ENCODE data around the gene NEB. TPM values are rescaled to one million over a fixed set of nuclear protein-coding genes. Genes with fewer than 3 reads are reported as not detected.
"Not testable (repeated sequence)": the region's sequence is repeated elsewhere in the genome, so short reads cannot be mapped to it uniquely, and the experiment has no call there.

The NEB gene
- total RNA-seq, 4 donors from 2014 or later, result 0.60 to 7.0 (median 1.4) TPM

DNA sequence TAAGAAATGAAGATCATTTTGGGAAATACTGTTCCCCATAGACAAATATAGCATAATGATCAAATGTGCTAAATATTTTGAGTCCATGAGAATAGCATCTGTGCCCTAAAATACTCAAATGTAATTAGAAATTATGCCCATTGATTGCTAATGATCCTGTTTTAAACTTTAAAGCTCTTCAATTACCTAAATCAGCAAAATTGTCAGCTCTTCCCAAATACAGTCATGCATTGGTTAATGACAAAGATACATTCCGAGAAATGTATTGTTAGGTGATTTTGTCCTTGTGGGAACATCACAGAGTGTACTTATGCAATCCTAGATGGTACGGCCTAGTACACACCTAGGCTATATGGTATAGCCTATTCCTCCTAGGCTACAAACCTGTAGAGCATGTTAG, 89.7 kb downstream of the NEB start:
- no peak overlapping the region for H3K4me3 ChIP-seq
- H3K27me3 ChIP-seq, result no peaks in the 10 kb centered on the region
- no peaks in the 10 kb centered on the region for H3K4me1 ChIP-seq
- no peaks in the 10 kb centered on the region for H3K36me3 ChIP-seq
- no peak overlapping the region for H3K27ac ChIP-seq
- no peak for TF ChIP-seq POLR2AphosphoS5 (IDR thresholded peaks at IDR 0.05)
- TF ChIP-seq, protein P1, sequence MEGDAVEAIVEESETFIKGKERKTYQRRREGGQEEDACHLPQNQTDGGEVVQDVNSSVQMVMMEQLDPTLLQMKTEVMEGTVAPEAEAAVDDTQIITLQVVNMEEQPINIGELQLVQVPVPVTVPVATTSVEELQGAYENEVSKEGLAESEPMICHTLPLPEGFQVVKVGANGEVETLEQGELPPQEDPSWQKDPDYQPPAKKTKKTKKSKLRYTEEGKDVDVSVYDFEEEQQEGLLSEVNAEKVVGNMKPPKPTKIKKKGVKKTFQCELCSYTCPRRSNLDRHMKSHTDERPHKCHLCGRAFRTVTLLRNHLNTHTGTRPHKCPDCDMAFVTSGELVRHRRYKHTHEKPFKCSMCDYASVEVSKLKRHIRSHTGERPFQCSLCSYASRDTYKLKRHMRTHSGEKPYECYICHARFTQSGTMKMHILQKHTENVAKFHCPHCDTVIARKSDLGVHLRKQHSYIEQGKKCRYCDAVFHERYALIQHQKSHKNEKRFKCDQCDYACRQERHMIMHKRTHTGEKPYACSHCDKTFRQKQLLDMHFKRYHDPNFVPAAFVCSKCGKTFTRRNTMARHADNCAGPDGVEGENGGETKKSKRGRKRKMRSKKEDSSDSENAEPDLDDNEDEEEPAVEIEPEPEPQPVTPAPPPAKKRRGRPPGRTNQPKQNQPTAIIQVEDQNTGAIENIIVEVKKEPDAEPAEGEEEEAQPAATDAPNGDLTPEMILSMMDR (IDR thresholded peaks at IDR 0.05), result no peak
- no peak for TF ChIP-seq POLR2A (IDR thresholded peaks at IDR 0.05)
- no peak for TF ChIP-seq EP300 (IDR thresholded peaks at IDR 0.05; ENCODE audit: low read depth)
- no peak for DNase-seq
- intact Hi-C loops (cut with DNase I; ENCODE audit: low total_unique reads), result no loop called here
- H3K9me3 ChIP-seq, result no peaks in the 10 kb centered on the region
- in situ Hi-C loops (cut with MboI; ENCODE audit: low pct_ligation_motif_present in 1 of 4, low pct_unique_long_range_greater_than_20kb in 1 of 4, low sequenced_read_pairs in 3 of 4), result no loop called here
- 92 to 99% methylated on average over 2 of the region's 2 CpGs for WGBS, 2 donors (ENCODE audit: low coverage in 1 of 2)

DNA sequence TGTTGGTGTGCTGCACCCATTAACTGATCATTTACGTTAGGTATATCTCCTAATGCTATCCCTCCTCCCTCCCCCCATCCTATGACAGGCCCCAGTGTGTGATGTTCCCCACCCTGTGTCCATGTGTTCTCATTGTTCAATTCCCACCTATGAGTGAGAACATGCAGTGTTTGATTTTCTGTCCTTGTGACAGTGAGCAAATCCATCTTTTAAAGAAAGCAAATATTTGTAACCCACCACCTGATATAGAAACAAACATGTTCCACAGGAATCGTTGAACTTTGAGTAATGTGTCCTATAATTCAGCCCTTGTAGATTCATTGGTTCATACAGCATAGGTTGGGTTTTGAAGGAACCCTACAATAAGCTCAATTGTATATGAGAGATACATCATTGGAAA, 92.4 kb downstream of the NEB start:
- H3K4me3 ChIP-seq; H3K4me1 ChIP-seq; in situ Hi-C loops (cut with MboI; ENCODE audit: low pct_ligation_motif_present in 1 of 4, low pct_unique_long_range_greater_than_20kb in 1 of 4, low sequenced_read_pairs in 3 of 4); H3K27me3 ChIP-seq; DNase-seq; H3K9me3 ChIP-seq; intact Hi-C loops (cut with DNase I; ENCODE audit: low total_unique reads); H3K36me3 ChIP-seq; H3K27ac ChIP-seq: not testable (repeated sequence)
- WGBS, 2 donors (ENCODE audit: low coverage in 1 of 2), result 82 to 93% methylated on average over 2 of the region's 2 CpGs

DNA sequence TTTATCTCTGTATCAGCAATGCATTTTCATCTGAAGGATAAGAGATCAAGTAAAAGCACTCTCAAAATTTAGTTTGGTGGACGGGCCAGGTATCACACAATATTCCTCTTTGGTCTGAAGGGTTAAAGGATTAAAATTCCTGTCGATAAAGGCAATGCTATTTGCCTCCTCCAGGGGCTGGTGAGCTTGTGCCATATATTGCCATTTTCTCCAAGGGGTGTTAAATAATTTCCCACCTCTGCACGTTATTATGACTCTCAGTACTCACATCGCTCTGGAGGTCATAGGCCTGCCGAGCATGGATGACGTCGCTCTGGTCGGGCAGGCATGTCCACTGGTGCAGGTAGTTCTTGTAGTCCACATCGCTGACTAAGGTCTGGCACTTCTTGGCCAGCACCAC, 94.2 kb downstream of the NEB start:
- Histone ChIP-seq H3K27me3 (no peaks in the 10 kb centered on the region), H3K36me3 (no peaks in the 10 kb centered on the region), H3K27ac (no peak overlapping the region), H3K4me3 (no peak overlapping the region), H3K4me1 (peaks cover 0 to 9% (median 4%) of the 10 kb centered on the region in 4 donors), H3K9me3 (peaks cover 0 to under 1% of the 10 kb centered on the region in 2 donors)
- intact Hi-C loops (cut with DNase I; ENCODE audit: low total_unique reads) (no loop called here), in situ Hi-C loops (cut with MboI; ENCODE audit: low pct_ligation_motif_present in 1 of 4, low pct_unique_long_range_greater_than_20kb in 1 of 4, low sequenced_read_pairs in 3 of 4) (no loop called here)
- WGBS, 2 donors (ENCODE audit: low coverage in 1 of 2), result 85 to 95% methylated on average over 2 to 9 of the region's 9 CpGs
- DNase-seq, result no peak
- TF ChIP-seq POLR2AphosphoS5 (IDR thresholded peaks at IDR 0.05) (no peak), EP300 (IDR thresholded peaks at IDR 0.05; ENCODE audit: low read depth) (no peak), POLR2A (IDR thresholded peaks at IDR 0.05) (no peak)
- TF ChIP-seq, protein P1 (IDR thresholded peaks at IDR 0.05), result no peak

DNA sequence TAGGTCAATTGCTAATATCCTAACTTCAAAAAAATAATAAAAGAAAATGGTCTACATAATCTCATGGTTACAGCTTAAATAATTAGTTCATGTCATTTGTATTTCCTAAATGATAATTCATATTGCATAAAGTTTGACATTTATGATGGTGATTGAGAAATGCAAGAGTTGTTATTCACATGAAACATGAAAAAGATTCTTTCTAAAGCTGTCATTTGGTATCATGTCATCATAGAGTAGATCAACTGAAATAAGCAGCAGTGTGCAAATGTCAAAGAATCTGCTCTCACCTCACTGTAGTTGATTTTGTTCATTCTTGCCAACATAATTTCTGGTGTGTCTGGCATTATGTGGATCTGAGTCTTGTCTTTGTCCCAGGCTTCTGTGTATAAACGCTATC, 95.3 kb downstream of the NEB start:
- no peak for DNase-seq
- H3K4me1 ChIP-seq, result peaks cover 0 to 9% (median 4%) of the 10 kb centered on the region in 4 donors
- 77 to 90% methylated on average over 1 of the region's 1 CpG for WGBS, 2 donors (ENCODE audit: low coverage in 1 of 2)
- intact Hi-C loops (cut with DNase I; ENCODE audit: low total_unique reads), result no loop called here
- H3K27ac ChIP-seq, result no peak overlapping the region
- in situ Hi-C loops (cut with MboI; ENCODE audit: low pct_ligation_motif_present in 1 of 4, low pct_unique_long_range_greater_than_20kb in 1 of 4, low sequenced_read_pairs in 3 of 4), result no loop called here
- H3K36me3 ChIP-seq, result no peaks in the 10 kb centered on the region
- no peaks in the 10 kb centered on the region for H3K27me3 ChIP-seq
- no peak for TF ChIP-seq EP300 (IDR thresholded peaks at IDR 0.05; ENCODE audit: low read depth)
- TF ChIP-seq, protein P1 (IDR thresholded peaks at IDR 0.05), result no peak
- TF ChIP-seq POLR2A (IDR thresholded peaks at IDR 0.05), result no peak
- TF ChIP-seq POLR2AphosphoS5 (IDR thresholded peaks at IDR 0.05), result no peak
- no peak overlapping the region for H3K4me3 ChIP-seq
- H3K9me3 ChIP-seq, result peaks cover 0 to 5% of the 10 kb centered on the region in 2 donors

All from transverse colon (tissue), 4 donors.